Common myeloid progenitor, CD34-positive (primary cell): ENCODE measurements around the gene DPF3.

Experiments used
- CTCF ChIA-PET: fragments of 350-600 bp; sonication (Branson Sonifier 250); formaldehyde crosslinking; loops from one replicate; lab custom pipeline; 2021; ENCODE audit warnings: antibody characterized with exemption; lab: Charles Lee
- POLR2A ChIA-PET: fragments of 350-600 bp; sonication (Branson Sonifier 250); formaldehyde crosslinking; loops from one replicate; lab custom pipeline; 2021; ENCODE audit warnings: antibody characterized with exemption; lab: Charles Lee
- DNase-seq, 3 donors: peaks; one replicate each; pipeline versions ENCODE4 v3.0.0 to v3.0.0-alpha.2; 2013
- H3K27ac ChIP-seq, 2 experiments: 1 replicate in 1 of 2; 2 replicates in 1 of 2; pipeline ENCODE4 v1.7.0; 2013; ENCODE audit warnings: inconsistent platforms in 2 of 2, low read length in 2 of 2, mild to moderate bottlenecking in 2 of 2, low read depth in 1 of 2, moderate library complexity in 1 of 2; ENCODE audit not compliant: severe bottlenecking in 2 of 2, insufficient read depth in 1 of 2, poor library complexity in 1 of 2
- H3K27me3 ChIP-seq, 5 experiments: replicated peaks in 2 of 5; 1 replicate in 3 of 5; 2 replicates in 2 of 5; pipeline versions ENCODE4 v1.6.1 to v1.7.0; 2013; ENCODE audit warnings: low read length in 4 of 5, mild to moderate bottlenecking in 2 of 5, moderate library complexity in 2 of 5, inconsistent platforms in 1 of 5; ENCODE audit not compliant: insufficient read depth in 5 of 5, control insufficient read depth in 4 of 5
- H3K36me3 ChIP-seq, 4 experiments: 1 replicate in 2 of 4; 2 replicates in 2 of 4; pipeline versions ENCODE4 v1.6.1 to v1.7.0; 2013; ENCODE audit warnings: low read length in 3 of 4, control low read depth in 1 of 4, mild to moderate bottlenecking in 1 of 4; ENCODE audit not compliant: control insufficient read depth in 4 of 4, insufficient read depth in 4 of 4
- H3K4me1 ChIP-seq, 4 experiments: 1 replicate in 3 of 4; 2 replicates in 1 of 4; pipeline versions ENCODE4 v1.6.1 to v1.7.1; 2013; ENCODE audit warnings: low read length in 3 of 4, mild to moderate bottlenecking in 3 of 4, control low read depth in 1 of 4, inconsistent platforms in 1 of 4, moderate library complexity in 1 of 4; ENCODE audit not compliant: control insufficient read depth in 4 of 4, insufficient read depth in 4 of 4; ENCODE audit errors: control extremely low read depth in 1 of 4
- H3K4me3 ChIP-seq, 7 experiments: 1 replicate in 4 of 7; 2 replicates in 3 of 7; pipeline versions ENCODE4 v1.5.1 to v1.7.0; 2013; ENCODE audit warnings: mild to moderate bottlenecking in 7 of 7, low read length in 6 of 7, moderate library complexity in 6 of 7, inconsistent platforms in 2 of 7, low read depth in 2 of 7, control low read depth in 1 of 7; ENCODE audit not compliant: insufficient read depth in 4 of 7, control insufficient read depth in 1 of 7; ENCODE audit errors: extremely low read depth in 1 of 7
- H3K9me3 ChIP-seq, 5 experiments: 1 replicate in 4 of 5; 2 replicates in 1 of 5; pipeline versions ENCODE4 v1.6.1 to v1.7.1; 2013; ENCODE audit warnings: low read length in 4 of 5, mild to moderate bottlenecking in 2 of 5, inconsistent platforms in 1 of 5, low read depth in 1 of 5, moderate library complexity in 1 of 5; ENCODE audit not compliant: control insufficient read depth in 4 of 5, insufficient read depth in 2 of 5; ENCODE audit errors: control extremely low read depth in 1 of 5
- WGBS: methylation state at CpG from one replicate; pipeline ENCODE4 v1.1.5; 2013; ENCODE audit not compliant: insufficient coverage; 5-methylcytosine and 5-hydroxymethylcytosine counted together

Gene DPF3

GRCh38 chr14:72614365-72614764, 279.5 kb downstream of the DPF3 start:
- POLR2A ChIA-PET: no interaction called here
- WGBS: no CpG with 5 or more reads among the region's 3 CpGs
- no peak for DNase-seq
- Histone ChIP-seq H3K9me3 (no peaks in the 10 kb centered on the region), H3K27me3 (peaks cover 0 to 87% (median 18%) of the 10 kb centered on the region in 5 experiments), H3K27ac (no peak overlapping the region), H3K36me3 (no peaks in the 10 kb centered on the region), H3K4me1 (no peaks in the 10 kb centered on the region), H3K4me3 (no peak overlapping the region)
- CTCF ChIA-PET: no interaction called here

- H3K4me3 ChIP-seq: no peak overlapping the region
- CTCF ChIA-PET: no interaction called here
- DNase-seq: no peak
- no peaks in the 10 kb centered on the region for H3K9me3 ChIP-seq
- no peaks in the 10 kb centered on the region for H3K36me3 ChIP-seq
- no peaks in the 10 kb centered on the region for H3K4me1 ChIP-seq
- no peak overlapping the region for H3K27ac ChIP-seq
- H3K27me3 ChIP-seq: peaks cover 0 to 87% (median 18%) of the 10 kb centered on the region in 5 experiments
- POLR2A ChIA-PET: no interaction called here
- 100% methylated on average over 1 of the region's 2 CpGs for WGBS
Observed at GRCh38 chr14:72613975-72614319, 280.0 kb downstream of the DPF3 start.

- peaks cover 0 to 87% (median 21%) of the 10 kb centered on the region in 5 experiments for H3K27me3 ChIP-seq
- 56% methylated on average over 7 of the region's 13 CpGs for WGBS
- H3K27ac ChIP-seq: no peak overlapping the region
- H3K36me3 ChIP-seq: no peaks in the 10 kb centered on the region
- H3K4me1 ChIP-seq: no peaks in the 10 kb centered on the region
- CTCF ChIA-PET: no interaction called here
- no peaks in the 10 kb centered on the region for H3K9me3 ChIP-seq
- POLR2A ChIA-PET: no interaction called here
- H3K4me3 ChIP-seq: no peak overlapping the region
- DNase-seq: no peak
Observed at GRCh38 chr14:72613231-72613974, 280.5 kb downstream of the DPF3 start.

GRCh38 chr14:72612041-72612440, 281.9 kb downstream of the DPF3 start:
- Histone ChIP-seq H3K4me1 (no peaks in the 10 kb centered on the region), H3K4me3 (no peak overlapping the region), H3K27me3 (peaks cover 0 to 87% (median 21%) of the 10 kb centered on the region in 5 experiments), H3K9me3 (no peaks in the 10 kb centered on the region), H3K36me3 (no peaks in the 10 kb centered on the region), H3K27ac (no peak overlapping the region)
- DNase-seq: no peak
- 94% methylated on average over 4 of the region's 4 CpGs for WGBS
- POLR2A ChIA-PET: no interaction called here
- CTCF ChIA-PET: no interaction called here

GRCh38 chr14:72611506-72611905, 282.4 kb downstream of the DPF3 start:
- Histone ChIP-seq H3K4me3 (no peak overlapping the region), H3K27ac (no peak overlapping the region), H3K9me3 (no peaks in the 10 kb centered on the region), H3K27me3 (peaks cover 0 to 87% (median 21%) of the 10 kb centered on the region in 5 experiments), H3K4me1 (no peaks in the 10 kb centered on the region), H3K36me3 (no peaks in the 10 kb centered on the region)
- ChIA-PET CTCF (no interaction called here), POLR2A (no interaction called here)
- no peak for DNase-seq
- 83% methylated on average over 3 of the region's 4 CpGs for WGBS

GRCh38 chr14:72610831-72611200, 283.1 kb downstream of the DPF3 start:
- H3K4me3 ChIP-seq: no peak overlapping the region
- no peaks in the 10 kb centered on the region for H3K9me3 ChIP-seq
- WGBS: 94% methylated on average over 2 of the region's 2 CpGs
- H3K4me1 ChIP-seq: no peaks in the 10 kb centered on the region
- ChIA-PET CTCF (no interaction called here), POLR2A (no interaction called here)
- no peak overlapping the region for H3K27ac ChIP-seq
- no peak for DNase-seq
- H3K36me3 ChIP-seq: no peaks in the 10 kb centered on the region
- H3K27me3 ChIP-seq: peaks cover 0 to 86% (median 20%) of the 10 kb centered on the region in 5 experiments

GRCh38 chr14:72610096-72610830, 283.6 kb downstream of the DPF3 start:
- ChIA-PET CTCF (no interaction called here), POLR2A (no interaction called here)
- WGBS: 94% methylated on average over 12 of the region's 12 CpGs
- Histone ChIP-seq H3K27ac (no peak overlapping the region), H3K36me3 (no peaks in the 10 kb centered on the region), H3K4me1 (no peaks in the 10 kb centered on the region), H3K4me3 (no peak overlapping the region), H3K27me3 (peaks cover 0 to 87% (median 18%) of the 10 kb centered on the region in 5 experiments), H3K9me3 (no peaks in the 10 kb centered on the region)
- DNase-seq: no peak
